ENCODE results near the gene ANKRD22. TPM values are rescaled to one million over a fixed set of nuclear protein-coding genes. Genes with fewer than 3 reads are reported as not detected.
A peak's percentile ranks its signal among the peaks of the same experiment; 100 is the strongest.

ANKRD22 gene
- total and polyA plus RNA-seq, 9 of the 15 experiments (the other 6 are each of a cell fraction or from before 2014, with no cell fraction given) = not detected

GRCh38 chr10:88791924-88792323, 59.7 kb downstream of the ANKRD22 start:
- Histone ChIP-seq H2AFZ (ENCODE audit: low read depth, low read length) (no peak overlapping the region), H3K27ac (ENCODE audit: extremely low read depth, low read depth, low read length) (no peak overlapping the region), H3K9me3 (replicated peaks; ENCODE audit: control insufficient read depth, insufficient read depth, low read depth, low read length) (no peaks in the 10 kb centered on the region), H3K27me3 (ENCODE audit: control insufficient read depth in 2 of 2, insufficient read depth in 2 of 2, low read length in 2 of 2) (no peaks in the 10 kb centered on the region), H3K4me1 (replicated peaks in 1 of 2; ENCODE audit: control insufficient read depth in 2 of 2, insufficient read depth in 2 of 2, low read length in 2 of 2) (no peaks in the 10 kb centered on the region), H3K9me1 (ENCODE audit: control insufficient read depth, insufficient read depth, low read length) (no peaks in the 10 kb centered on the region), H3K4me2 (ENCODE audit: insufficient read depth, low read length) (no peak overlapping the region), H3K4me3 (no peak overlapping the region), H3K79me2 (ENCODE audit: control insufficient read depth, insufficient read depth, low read length) (no peaks in the 10 kb centered on the region), H4K20me1 (replicated peaks; ENCODE audit: control insufficient read depth, insufficient read depth, low read length) (no peaks in the 10 kb centered on the region), H3K9ac (ENCODE audit: insufficient read depth in 1 of 2, low read depth in 2 of 2, low read length in 2 of 2) (no peak overlapping the region), H3K36me3 (ENCODE audit: control insufficient read depth, insufficient read depth, low read length) (no peaks in the 10 kb centered on the region)
- ChIA-PET POLR2A (no interaction called here), CTCF (ENCODE audit: low intra/inter-chr PET ratio) (no interaction called here)
- FAIRE-seq (no peak), ATAC-seq (no peak), DNase-seq (ENCODE audit: extremely low read depth in 1 of 4, low spot score in 3 of 4) (peak in 1 of 4 experiments; percentile 1)
- WGBS (ENCODE audit: insufficient coverage, low coverage, missing lambda C conversion rate) = 0% methylated on average over 2 of the region's 2 CpGs
- in situ Hi-C loops (cut with MboI) (no loop called here), intact Hi-C loops (cut with micrococcal nuclease) (no loop called here)
- TF ChIP-seq XRCC4 (IDR thresholded peaks at IDR 0.05; ENCODE audit: extremely low read depth, insufficient read depth, insufficient read length) = no peak
- TF ChIP-seq ZNF639 (CRISPR knock-in tag; conservative IDR thresholded peaks at IDR 0.05 in 1 of 2, IDR thresholded peaks at IDR 0.05 in 1 of 2) = no peak
- TF ChIP-seq RAD21 (CRISPR knock-in tag; conservative IDR thresholded peaks at IDR 0.05 in 1 of 2, IDR thresholded peaks at IDR 0.05 in 1 of 2) = peak; percentile 12 to 14; a peak in 2 of 4 replicates
- no peak for TF ChIP-seq SNRNP70 (optimal IDR thresholded peaks at IDR 0.05; ENCODE audit: low read depth, low read length)
- BruUV-seq (replicated peaks) = no TSS peak

- ChIA-PET POLR2A (no interaction called here), CTCF (ENCODE audit: low intra/inter-chr PET ratio) (no interaction called here)
- no peaks in the 10 kb centered on the region for H3K9me1 ChIP-seq (ENCODE audit: control insufficient read depth, insufficient read depth, low read length)
- H2AFZ ChIP-seq (ENCODE audit: low read depth, low read length) = no peak overlapping the region
- in situ Hi-C loops (cut with MboI) (no loop called here), intact Hi-C loops (cut with micrococcal nuclease) (no loop called here)
- no TSS peak for BruUV-seq (replicated peaks)
- ATAC-seq = no peak
- no peaks in the 10 kb centered on the region for H3K9me3 ChIP-seq (replicated peaks; ENCODE audit: control insufficient read depth, insufficient read depth, low read depth, low read length)
- H3K27me3 ChIP-seq (ENCODE audit: control insufficient read depth in 2 of 2, insufficient read depth in 2 of 2, low read length in 2 of 2) = no peaks in the 10 kb centered on the region
- H3K4me1 ChIP-seq (replicated peaks in 1 of 2; ENCODE audit: control insufficient read depth in 2 of 2, insufficient read depth in 2 of 2, low read length in 2 of 2) = no peaks in the 10 kb centered on the region
- DNase-seq (ENCODE audit: extremely low read depth in 1 of 4, low spot score in 3 of 4) = no peak
- no peak overlapping the region for H3K27ac ChIP-seq (ENCODE audit: extremely low read depth, low read depth, low read length)
- no peak for FAIRE-seq
- no peaks in the 10 kb centered on the region for H3K79me2 ChIP-seq (ENCODE audit: control insufficient read depth, insufficient read depth, low read length)
- no peak overlapping the region for H3K4me2 ChIP-seq (ENCODE audit: insufficient read depth, low read length)
- no peak overlapping the region for H3K4me3 ChIP-seq
- no peak overlapping the region for H3K9ac ChIP-seq (ENCODE audit: insufficient read depth in 1 of 2, low read depth in 2 of 2, low read length in 2 of 2)
- no peaks in the 10 kb centered on the region for H3K36me3 ChIP-seq (ENCODE audit: control insufficient read depth, insufficient read depth, low read length)
- H4K20me1 ChIP-seq (replicated peaks; ENCODE audit: control insufficient read depth, insufficient read depth, low read length) = no peaks in the 10 kb centered on the region
- TF ChIP-seq NR2F6 (CRISPR knock-in tag; IDR thresholded peaks at IDR 0.05) (no peak), MIER1 (IDR thresholded peaks at IDR 0.05; ENCODE audit: low read depth) (no peak), ZNF184 (CRISPR knock-in tag; IDR thresholded peaks at IDR 0.05) (no peak), CXXC5 (CRISPR knock-in tag; IDR thresholded peaks at IDR 0.05) (no peak), USF2 (CRISPR knock-in tag; IDR thresholded peaks at IDR 0.05) (no peak), GTF2F1 (IDR thresholded peaks at IDR 0.05; ENCODE audit: low read depth, low read length) (no peak), E2F1 (CRISPR knock-in tag; IDR thresholded peaks at IDR 0.05) (no peak), ATF3 (IDR thresholded peaks at IDR 0.05) (no peak), ATF3 (CRISPR knock-in tag; conservative IDR thresholded peaks at IDR 0.05) (no peak)
Observed at GRCh38 chr10:88788924-88789323, 62.7 kb downstream of the ANKRD22 start.

All from K562 (cell line).